Measurements from ENCODE around the gene WDR38. TPM values are rescaled to one million over a fixed set of nuclear protein-coding genes. Genes with fewer than 3 reads are reported as not detected.

WDR38 gene
- total RNA-seq, 6 experiments from 2014 or later = not detected

- intact Hi-C loops (cut with DNase I) = no loop called here
- ATAC-seq (no peak), DNase-seq (no peak)
- no peak for TF ChIP-seq CTCF (IDR thresholded peaks at IDR 0.05)
- TF ChIP-seq POLR2A (IDR thresholded peaks at IDR 0.05) = no peak
- peaks cover 0 to 37% (median 19%) of the 10 kb centered on the region in 4 donors for H3K36me3 ChIP-seq
- WGBS (ENCODE audit: insufficient coverage, low coverage, low lambda C conversion rate, missing lambda C conversion rate) = 8% methylated on average over 7 of the region's 12 CpGs
- H3K27ac ChIP-seq = peak overlapping the region in 2 of 3 donors; percentile 67 to 88
- H3K4me3 ChIP-seq = peak overlapping the region; percentile 86 to 97 (median 94)
- peaks cover 0 to 15% (median 5%) of the 10 kb centered on the region in 4 donors for H3K4me1 ChIP-seq
- no peaks in the 10 kb centered on the region for H3K9me3 ChIP-seq
- H3K27me3 ChIP-seq = no peaks in the 10 kb centered on the region
Observed at GRCh38 chr9:124860582-124861341, 7.5 kb downstream of the WDR38 start.

- peak; percentile 96 to 99 (median 98) for ATAC-seq
- WGBS (ENCODE audit: insufficient coverage, low coverage, low lambda C conversion rate, missing lambda C conversion rate) = 2% methylated on average over 24 of the region's 92 CpGs
- H3K27ac ChIP-seq = peak within 1 kb of the TSS; percentile 67 to 88 (median 84)
- intact Hi-C loops (cut with DNase I) = no loop called here
- H3K4me3 ChIP-seq = peak within 1 kb of the TSS; percentile 86 to 97 (median 94)
- peaks cover 0 to 37% (median 19%) of the 10 kb centered on the region in 4 donors for H3K36me3 ChIP-seq
- TF ChIP-seq POLR2A (IDR thresholded peaks at IDR 0.05) (peak; percentile 88), CTCF (IDR thresholded peaks at IDR 0.05) (peak in 3 of 4 donors; percentile 12 to 22 (median 13))
- peak; percentile 96 to 97 (median 97) for DNase-seq
- peaks cover 0 to 15% (median 5%) of the 10 kb centered on the region in 4 donors for H3K4me1 ChIP-seq
- H3K9me3 ChIP-seq = no peaks in the 10 kb centered on the region
- H3K27me3 ChIP-seq = no peaks in the 10 kb centered on the region
Observed at GRCh38 chr9:124861342-124862229, 8.3 kb downstream of the WDR38 start, which contains the start of the genes ARPC5L and RPL35. TSS of gene ARPC5L (plus strand) at chr9:124862130. CDS start at chr9:124869291, 7,161 bp downstream. TSS of gene RPL35 (minus strand) at chr9:124861957. CDS start at chr9:124861912, 45 bp downstream.

GRCh38 chr9:124863371-124863871 lies 10.2 kb downstream of the WDR38 start:
- H3K4me3 ChIP-seq = no peak overlapping the region
- H3K27ac ChIP-seq = no peak overlapping the region

More at GRCh38 chr9:124863371-124863871, 10.2 kb downstream of the WDR38 start:
- intact Hi-C loops (cut with DNase I) = no loop called here
- ATAC-seq (no peak), DNase-seq (no peak)
- Histone ChIP-seq H3K27me3 (no peaks in the 10 kb centered on the region), H3K9me3 (no peaks in the 10 kb centered on the region), H3K4me1 (peaks cover 0 to 22% (median 5%) of the 10 kb centered on the region in 4 donors), H3K36me3 (peaks cover 0 to 23% (median 13%) of the 10 kb centered on the region in 4 donors)
- TF ChIP-seq POLR2A (IDR thresholded peaks at IDR 0.05) (no peak), CTCF (IDR thresholded peaks at IDR 0.05) (no peak)
- 68% methylated on average over 6 of the region's 7 CpGs for WGBS (ENCODE audit: insufficient coverage, low coverage, low lambda C conversion rate, missing lambda C conversion rate)

All from right lobe of liver (tissue), 6 donors.